ENCODE measurements around the gene LIFR.

DNA sequence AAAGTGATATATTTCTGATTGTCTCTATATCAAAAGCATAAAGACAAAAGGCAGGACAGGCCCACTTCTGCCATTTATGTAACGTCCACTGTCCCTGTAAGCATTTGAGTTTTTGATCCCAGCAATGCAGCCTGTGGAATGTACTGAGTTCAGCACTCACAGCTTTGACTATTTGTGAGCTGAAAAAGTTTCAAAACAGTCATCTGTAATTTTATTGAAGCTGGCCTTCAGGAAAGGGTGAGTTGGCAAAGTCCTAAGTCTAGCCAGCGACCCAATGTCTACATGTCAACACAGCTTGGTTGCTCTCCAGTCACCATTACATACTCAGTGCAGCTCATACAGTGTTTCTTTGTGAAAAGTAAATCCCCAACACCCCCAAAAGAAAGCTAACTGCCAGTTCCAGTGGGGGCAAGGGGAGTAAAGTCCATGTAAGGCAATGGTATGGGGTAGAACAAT is 9.7 kb downstream of the LIFR start:
- TF ChIP-seq, protein P1, sequence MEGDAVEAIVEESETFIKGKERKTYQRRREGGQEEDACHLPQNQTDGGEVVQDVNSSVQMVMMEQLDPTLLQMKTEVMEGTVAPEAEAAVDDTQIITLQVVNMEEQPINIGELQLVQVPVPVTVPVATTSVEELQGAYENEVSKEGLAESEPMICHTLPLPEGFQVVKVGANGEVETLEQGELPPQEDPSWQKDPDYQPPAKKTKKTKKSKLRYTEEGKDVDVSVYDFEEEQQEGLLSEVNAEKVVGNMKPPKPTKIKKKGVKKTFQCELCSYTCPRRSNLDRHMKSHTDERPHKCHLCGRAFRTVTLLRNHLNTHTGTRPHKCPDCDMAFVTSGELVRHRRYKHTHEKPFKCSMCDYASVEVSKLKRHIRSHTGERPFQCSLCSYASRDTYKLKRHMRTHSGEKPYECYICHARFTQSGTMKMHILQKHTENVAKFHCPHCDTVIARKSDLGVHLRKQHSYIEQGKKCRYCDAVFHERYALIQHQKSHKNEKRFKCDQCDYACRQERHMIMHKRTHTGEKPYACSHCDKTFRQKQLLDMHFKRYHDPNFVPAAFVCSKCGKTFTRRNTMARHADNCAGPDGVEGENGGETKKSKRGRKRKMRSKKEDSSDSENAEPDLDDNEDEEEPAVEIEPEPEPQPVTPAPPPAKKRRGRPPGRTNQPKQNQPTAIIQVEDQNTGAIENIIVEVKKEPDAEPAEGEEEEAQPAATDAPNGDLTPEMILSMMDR (conservative IDR thresholded peaks at IDR 0.05; ENCODE audit: low read depth, low read length), result no peak
- no peak for TF ChIP-seq EZH2 (IDR thresholded peaks at IDR 0.05; ENCODE audit: borderline replicate concordance, low read depth, low read length, poor library complexity, severe bottlenecking)

All from A673 (cell line).